SKM-1 (cell line): ENCODE measurements around the gene PHF20.
"Not testable (repeated sequence)": the region's sequence is repeated elsewhere in the genome, so short reads cannot be mapped to it uniquely, and the experiment has no call there.

Experiments
- DNase-seq: peaks from one replicate; lab custom pipeline; 2025; ENCODE audit not compliant: unreplicated experiment; lab: John Stamatoyannopoulos, UW

The PHF20 gene

DNA sequence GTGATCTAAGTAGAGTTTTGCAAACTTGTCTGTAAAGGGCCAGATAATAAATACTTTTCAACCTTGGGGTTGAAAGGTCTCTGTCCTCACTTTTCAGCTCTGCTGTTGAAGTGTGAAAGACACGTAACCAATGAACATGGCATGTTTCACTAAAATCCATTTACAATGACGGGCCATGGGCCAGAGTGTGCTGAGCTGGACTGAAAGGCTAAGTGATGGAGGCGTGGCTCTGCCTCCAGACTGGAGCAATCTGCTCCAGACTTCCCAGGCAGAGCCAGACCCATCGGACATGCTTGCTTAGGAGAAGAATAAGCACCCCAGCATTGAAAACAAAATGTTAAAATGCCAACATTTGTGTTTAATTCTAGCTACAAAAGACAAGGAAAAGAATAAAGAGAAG is 141.1 kb downstream of the PHF20 start:
- DNase-seq = no peak

DNA sequence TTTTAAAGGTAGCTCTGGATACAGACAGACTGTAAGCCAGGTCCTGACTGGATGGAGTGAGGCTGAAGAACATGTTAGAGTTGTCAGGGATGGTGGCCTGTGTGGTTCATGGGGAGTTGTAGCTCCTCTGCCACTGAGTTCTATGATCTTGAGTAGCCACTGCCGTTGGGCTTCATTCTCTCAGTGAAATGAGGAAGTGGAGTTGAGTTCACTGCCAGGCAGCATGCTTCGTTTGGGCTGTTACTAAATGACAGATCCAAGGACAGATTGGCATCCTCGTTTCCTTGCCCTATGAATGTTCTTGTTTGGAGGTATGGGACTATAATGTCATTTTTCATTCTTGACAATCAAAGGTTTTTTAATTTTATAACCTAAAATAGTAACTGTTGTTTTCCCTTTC is 145.3 kb downstream of the PHF20 start:
- DNase-seq = peak; percentile 13

- DNase-seq = no peak
These were observed 146.2 kb downstream of the PHF20 start for GRCh38 chr20:35918021-35918420.

DNA sequence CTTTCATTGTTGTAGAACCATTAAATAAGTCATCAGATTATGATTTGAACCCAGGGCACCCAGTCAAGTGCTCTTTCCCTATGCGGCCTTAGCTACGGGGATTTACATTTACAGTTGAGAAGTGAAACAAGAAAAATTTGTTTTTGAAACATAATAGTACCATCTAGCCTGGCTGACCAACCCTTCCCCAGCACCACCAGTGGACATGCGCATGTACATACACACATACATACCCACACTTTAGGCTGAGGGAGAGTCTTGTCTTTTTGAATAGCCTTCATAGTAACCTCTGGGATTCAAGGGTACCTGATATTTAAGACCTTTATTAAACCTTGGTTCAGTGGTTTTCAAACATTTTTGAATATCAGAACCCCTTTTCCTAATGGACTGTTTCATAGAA is 148.7 kb downstream of the PHF20 start:
- no peak for DNase-seq

- no peak for DNase-seq
These were observed 157.5 kb downstream of the PHF20 start for GRCh38 chr20:35929301-35929700.

DNA sequence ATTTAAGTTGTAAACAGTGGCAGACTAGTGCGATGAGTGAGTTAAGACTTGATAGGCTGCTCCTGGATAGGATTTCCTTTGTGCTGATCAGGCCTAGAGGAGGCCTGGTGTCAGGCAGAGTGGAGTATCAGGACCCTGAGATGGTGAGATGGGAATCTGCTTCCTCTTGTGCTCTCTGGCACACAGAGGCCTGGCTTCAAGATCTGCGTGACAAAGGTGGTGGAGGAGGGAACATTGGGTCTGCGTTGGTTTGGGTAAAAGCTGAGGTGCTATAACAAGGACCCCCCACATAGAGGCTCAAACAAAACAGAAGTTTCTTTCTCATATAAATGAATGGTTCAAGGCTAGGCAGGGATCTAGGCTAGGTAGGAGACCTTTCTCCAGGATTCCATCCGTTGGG is 162.2 kb downstream of the PHF20 start:
- no peak for DNase-seq

DNA sequence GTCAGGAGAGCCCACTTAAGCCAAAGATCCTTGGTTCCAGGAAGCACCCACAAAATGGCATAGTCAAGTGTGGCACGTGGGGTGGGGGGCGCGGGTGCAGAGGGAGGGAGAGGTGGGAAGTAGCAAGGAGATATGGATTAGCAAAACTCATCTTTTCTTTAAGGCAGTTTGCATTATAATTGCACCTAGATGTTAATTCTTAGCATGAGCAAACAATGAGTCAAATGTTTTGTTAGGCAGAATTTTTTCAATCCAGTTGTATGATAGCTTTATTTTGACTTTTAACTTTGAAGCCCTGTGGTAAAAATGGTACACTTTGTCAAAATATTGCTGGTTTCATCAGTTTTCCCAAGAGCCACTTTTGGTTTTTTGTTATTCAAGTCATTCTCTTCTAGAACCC is 167.4 kb downstream of the PHF20 start:
- no peak for DNase-seq

DNA sequence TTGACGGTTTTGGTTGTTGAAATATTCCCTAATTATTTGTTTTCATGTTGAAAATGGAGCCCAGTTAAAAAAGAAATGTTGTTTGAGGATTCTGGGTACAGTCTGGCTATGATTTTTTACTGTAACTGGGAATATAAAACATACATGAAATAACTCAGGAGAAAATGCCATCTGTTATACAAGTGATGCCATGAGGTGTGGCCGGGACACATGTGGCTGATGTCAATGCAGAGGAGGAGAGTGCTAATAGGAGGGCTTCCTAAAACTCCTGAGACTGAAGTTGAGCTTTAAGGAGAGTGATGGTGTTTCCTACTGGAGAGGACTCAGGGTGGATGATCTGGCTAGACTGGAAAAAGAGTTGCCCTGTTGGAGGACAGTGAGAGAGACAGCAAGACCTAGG is 169.8 kb downstream of the PHF20 start:
- DNase-seq = no peak

DNA sequence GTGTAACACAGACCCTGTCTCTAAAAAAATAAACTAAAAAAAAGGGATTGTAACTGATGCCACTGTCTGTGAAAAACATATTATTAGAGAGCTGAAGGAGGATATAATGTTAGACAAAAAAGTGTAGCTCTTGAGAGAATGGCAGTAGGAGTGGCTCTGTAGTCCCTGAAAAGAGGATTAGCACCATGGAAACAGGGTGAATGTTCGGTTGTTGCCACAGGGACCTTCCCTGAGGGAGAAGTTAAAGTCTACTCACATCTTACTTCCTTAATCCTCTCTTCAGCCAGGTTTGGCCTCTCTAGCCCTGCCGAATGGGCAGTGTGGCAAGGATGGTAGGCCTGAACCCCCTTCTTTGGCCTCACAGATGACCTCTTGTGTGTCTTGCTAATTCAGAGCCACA is 170.4 kb downstream of the PHF20 start:
- peak; percentile 49 for DNase-seq

GRCh38 chr20:35947489-35947888 is 175.7 kb downstream of the PHF20 start:
- DNase-seq = no peak

GRCh38 chr20:35947907-35948306 is 176.1 kb downstream of the PHF20 start:
- DNase-seq = no peak

GRCh38 chr20:35950093-35950492 is 178.3 kb downstream of the PHF20 start:
- DNase-seq = no peak

DNA sequence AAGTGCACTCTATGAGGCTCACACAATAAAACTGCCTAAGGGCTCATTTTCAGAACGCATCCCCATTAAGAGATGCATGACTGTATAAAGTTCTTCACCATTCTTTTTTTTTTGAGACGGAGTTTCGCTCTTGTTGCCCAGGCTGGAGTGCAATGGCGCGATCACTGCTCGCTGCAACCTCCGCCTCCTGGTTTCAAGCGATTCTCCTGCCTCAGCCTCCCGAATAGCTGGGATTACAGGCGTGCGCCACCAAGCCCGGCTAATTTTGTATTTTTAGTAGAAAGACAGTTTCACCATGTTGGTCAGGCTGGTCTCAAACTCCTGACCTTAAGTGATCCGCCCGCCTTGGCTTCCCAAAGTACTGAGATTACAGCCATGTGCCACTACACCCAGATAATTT is 180.3 kb downstream of the PHF20 start:
- DNase-seq = not testable (repeated sequence)

GRCh38 chr20:35952480-35953386 is 180.9 kb downstream of the PHF20 start:
- peak; percentile 43 for DNase-seq

DNA sequence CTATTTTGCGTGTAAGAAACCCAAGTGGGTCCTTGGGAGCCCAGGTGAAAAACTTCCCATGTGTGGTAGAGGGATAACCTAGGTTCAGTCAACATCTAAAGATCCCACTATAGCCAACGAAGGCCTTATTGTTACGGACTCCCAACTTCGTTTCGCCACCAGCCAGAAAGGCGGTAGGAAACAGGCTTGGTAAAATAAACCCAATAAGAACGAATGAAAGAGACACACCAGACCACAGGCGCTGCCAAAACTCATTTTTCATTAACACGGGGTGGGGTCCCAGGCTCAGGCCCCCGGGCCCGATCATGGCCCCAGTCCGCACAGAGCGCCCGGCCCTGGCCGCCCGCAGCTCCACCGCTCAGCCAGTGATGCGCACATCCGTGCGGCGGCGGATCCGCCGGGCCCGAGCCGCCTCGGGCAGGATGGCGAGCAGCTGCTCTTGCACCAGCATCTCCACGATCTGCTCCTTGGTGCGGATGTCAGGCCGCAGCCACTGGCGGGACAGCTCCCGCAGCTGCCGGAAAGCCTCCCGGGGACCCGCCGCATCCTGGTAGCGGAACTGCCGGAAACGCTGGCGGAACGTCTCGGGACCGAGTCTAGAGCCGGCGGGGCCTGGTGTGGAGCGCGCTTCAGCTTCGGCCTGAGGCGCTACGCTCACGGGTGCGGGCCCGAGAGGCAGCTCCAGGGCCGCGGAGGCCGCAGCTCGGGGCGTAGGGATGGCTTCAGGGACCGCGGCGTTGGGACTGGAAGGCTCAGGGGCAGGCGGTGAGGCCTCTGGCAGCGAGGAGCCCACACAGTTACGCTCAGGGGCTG is 181.8 kb downstream of the PHF20 start:
- DNase-seq = no peak

DNA sequence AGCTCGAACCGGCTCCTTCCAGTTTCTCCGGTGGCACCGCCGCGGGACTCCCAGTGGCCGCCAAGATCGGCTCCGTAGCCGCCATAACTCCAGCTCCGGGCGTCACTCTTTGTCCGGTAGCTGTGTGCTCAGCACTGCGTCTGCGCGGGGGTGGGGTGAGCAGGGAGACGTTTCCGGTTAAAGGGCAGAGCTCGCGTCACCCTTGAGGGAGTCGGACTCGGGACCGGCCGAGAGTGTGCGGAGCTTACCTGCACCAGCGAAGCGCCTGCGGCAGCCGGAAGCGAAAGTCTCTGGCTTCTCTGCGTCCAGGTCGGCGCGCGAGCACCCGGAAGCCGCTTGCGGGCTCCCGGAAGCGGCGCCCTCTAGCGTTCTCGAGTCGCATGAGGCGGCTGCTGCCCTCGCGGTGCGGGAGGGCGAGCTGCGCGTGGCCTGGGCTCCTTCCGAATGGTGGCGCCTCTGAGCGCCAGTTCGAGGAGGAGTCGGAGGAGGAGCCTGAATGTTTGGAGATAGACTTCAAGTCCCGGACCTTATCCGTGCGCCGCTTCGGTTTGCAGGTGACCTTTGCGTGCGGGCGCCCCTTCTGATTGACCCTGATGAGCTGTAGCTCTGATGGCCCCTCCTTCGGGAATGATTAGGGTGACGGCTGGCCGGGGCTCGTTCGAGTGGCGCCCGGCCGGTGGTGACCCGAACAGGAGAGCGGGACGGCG is 182.5 kb downstream of the PHF20 start, which contains the start of gene SCAND1:
SCAND1 (minus strand) TSS at position 303 of the 707 bp plus-strand sequence; CDS start at position 85, 218 bp downstream.
- peak; percentile 95 for DNase-seq

DNA sequence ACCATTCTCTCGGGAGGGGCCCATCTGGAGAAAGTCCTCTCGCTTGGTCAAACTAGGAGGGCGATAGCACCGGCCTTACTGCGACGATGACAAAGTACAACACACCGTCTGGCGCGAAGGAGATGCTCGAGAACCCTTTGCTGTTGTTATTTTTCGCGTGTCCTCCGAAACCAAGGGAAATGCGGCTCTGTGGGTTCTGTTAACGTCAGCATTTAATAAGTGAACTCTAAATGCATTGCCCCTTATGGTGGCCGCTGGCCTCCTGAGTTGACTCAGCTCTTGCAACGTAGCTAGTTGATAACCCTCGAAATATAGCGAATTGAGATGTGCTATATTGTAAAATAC is 183.1 kb downstream of the PHF20 start:
- peak; percentile 55 for DNase-seq

GRCh38 chr20:35956616-35957015 is 184.8 kb downstream of the PHF20 start:
- no peak for DNase-seq

DNA sequence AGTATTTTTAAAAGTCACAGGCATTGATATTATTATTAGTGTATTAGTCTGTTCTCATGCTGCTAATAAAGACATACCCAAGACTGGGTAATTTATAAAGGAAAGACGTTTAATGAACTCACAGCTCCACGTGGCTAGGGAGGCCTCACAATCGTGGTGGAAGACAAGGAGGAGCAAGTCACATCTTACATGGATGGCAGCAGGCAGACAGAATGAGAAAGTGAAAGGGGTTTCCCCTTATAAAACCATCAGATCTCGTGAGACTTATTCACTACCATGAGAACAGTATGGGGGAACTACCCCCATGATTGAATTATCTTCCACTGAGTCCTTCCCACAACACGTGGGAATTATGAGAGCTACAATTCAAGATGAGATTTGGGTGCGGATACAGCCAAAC is 187.5 kb downstream of the PHF20 start:
- DNase-seq = not testable (repeated sequence)

DNA sequence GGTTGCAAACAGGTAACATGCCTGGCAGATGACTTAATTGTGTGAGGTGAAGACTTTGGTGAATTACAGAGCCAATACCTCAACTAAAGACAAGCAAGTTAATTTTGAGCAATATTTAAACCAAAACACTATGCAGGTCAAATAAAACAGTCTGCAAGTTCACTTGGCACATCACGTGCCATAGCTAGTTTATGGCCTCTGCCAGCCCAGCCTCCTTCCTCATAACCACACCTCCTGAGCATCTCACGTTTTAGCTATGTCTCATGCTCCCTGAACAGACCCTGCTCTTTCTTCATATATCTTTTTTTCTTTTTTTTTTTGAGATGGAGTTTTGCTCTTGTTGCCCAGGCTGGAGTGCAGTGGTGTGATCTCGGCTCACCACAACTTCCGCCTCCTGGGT is 192.1 kb downstream of the PHF20 start:
- no peak for DNase-seq

DNA sequence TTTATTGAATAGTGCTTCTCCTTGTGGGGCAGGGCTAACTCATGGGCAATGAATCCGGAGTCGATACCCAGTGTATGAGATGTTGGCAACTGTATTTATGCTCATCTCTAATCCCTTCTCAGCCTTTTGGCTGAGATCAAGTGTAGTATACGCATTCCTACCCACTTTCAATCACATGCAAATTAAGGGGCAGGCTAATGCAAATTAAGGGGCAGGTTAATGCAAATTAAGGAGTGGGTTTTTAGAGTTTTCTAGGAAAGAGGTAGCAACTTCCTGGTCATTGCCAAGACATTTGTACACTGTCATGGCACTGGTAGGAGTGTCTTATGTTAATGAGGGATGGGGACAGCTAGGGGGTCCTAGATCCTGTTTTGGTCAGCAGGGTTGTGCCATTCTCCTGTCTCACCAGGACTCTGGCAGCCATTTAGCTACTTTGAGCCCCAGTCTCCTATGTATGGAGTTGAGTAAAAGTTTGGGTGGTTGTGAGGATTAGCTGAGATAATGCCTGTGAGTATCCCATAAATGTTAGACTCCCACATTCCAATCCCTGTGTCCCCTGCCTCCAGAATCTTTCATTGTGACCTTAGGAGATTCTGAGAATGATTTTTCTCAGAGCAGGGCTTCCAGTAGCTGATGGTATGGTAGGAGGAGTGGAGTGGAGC is 196.3 kb downstream of the PHF20 start, which contains the start of gene CNBD2:
CNBD2 (plus strand) TSS at position 612 of the 662 bp plus-strand sequence. CDS start 173 bp downstream, outside the sequence.
- DNase-seq = no peak
